T47D (cell line): Measurements from ENCODE around the gene JOSD1.

Source experiments
- DNase-seq, 2 experiments: peaks; one replicate each; pipeline versions ENCODE4 v3.0.0 to v3.0.0-alpha.2; 2011 to 2012; ENCODE audit warnings: low read depth in 1 of 2, low spot score in 1 of 2
- JUND ChIP-seq: IDR thresholded peaks from 2 replicates; pipeline ENCODE4 v1.6.1; 2012; ENCODE audit warnings: low read depth
- in situ Hi-C: cut with HindIII; loops from 2 replicates; pipeline ENCODE4 v1.10.0; 2016; ENCODE audit warnings: low sequenced_read_pairs, low pct_unique_long_range_greater_than_20kb

JOSD1 gene

GRCh38 chr22:38700789-38701628 is at the start of gene JOSD1:
JOSD1 (minus strand) TSS chr22:38700943; CDS start chr22:38699987, 956 bp downstream.
- in situ Hi-C loops = no loop called here
- peak; percentile 54 to 95 for DNase-seq
- TF ChIP-seq JUND = no peak

- in situ Hi-C loops = no loop called here
These were observed 49.4 kb upstream of the JOSD1 start for GRCh38 chr22:38750104-38750503.

GRCh38 chr22:38748487-38749136 is 47.9 kb upstream of the JOSD1 start:
- TF ChIP-seq JUND = no peak
- in situ Hi-C loops = no loop called here
- no peak for DNase-seq

More at GRCh38 chr22:38750104-38750503, 49.4 kb upstream of the JOSD1 start:
- no peak for TF ChIP-seq JUND
- no peak for DNase-seq

- DNase-seq = no peak
- in situ Hi-C loops = no loop called here
- no peak for TF ChIP-seq JUND
These were observed 45.1 kb upstream of the JOSD1 start for GRCh38 chr22:38745676-38746460.

- no peak for DNase-seq
- no peak for TF ChIP-seq JUND
- in situ Hi-C loops = no loop called here
These were observed 44.2 kb upstream of the JOSD1 start for GRCh38 chr22:38744981-38745380.

GRCh38 chr22:38742176-38742942 is 41.6 kb upstream of the JOSD1 start:
- no peak for DNase-seq
- in situ Hi-C loops = no loop called here
- TF ChIP-seq JUND = no peak

GRCh38 chr22:38741576-38741975 is 40.8 kb upstream of the JOSD1 start:
- in situ Hi-C loops = no loop called here
- TF ChIP-seq JUND = no peak
- no peak for DNase-seq

- no peak for TF ChIP-seq JUND
- DNase-seq = no peak
- in situ Hi-C loops = no loop called here
These were observed 40.4 kb upstream of the JOSD1 start for GRCh38 chr22:38741166-38741565.

- DNase-seq = no peak
- TF ChIP-seq JUND = no peak
- in situ Hi-C loops = no loop called here
These were observed 40.0 kb upstream of the JOSD1 start for GRCh38 chr22:38740754-38741153.

GRCh38 chr22:38740116-38740723 is 39.5 kb upstream of the JOSD1 start:
- no peak for TF ChIP-seq JUND
- in situ Hi-C loops = no loop called here
- no peak for DNase-seq

- in situ Hi-C loops = no loop called here
- no peak for TF ChIP-seq JUND
- no peak for DNase-seq
These were observed 38.7 kb upstream of the JOSD1 start for GRCh38 chr22:38739300-38740055.
